CD4-positive, alpha-beta T cell (primary cell): ENCODE results near the gene DIPK1A. TPM values are rescaled to one million over a fixed set of nuclear protein-coding genes. Genes with fewer than 3 reads are reported as not detected.

Experiments
- ATAC-seq: fragments of 200-7000 bp; cut with Tn5 transposase; one replicate; pipeline ENCODE4 v1.10.0; 2022; ENCODE audit warnings: mild to moderate bottlenecking; ENCODE audit not compliant: poor library complexity
- CTCF ChIA-PET: fragments of 350-600 bp; sonication (Branson Sonifier 250); formaldehyde crosslinking; loops from one replicate; lab custom pipeline; 2021; ENCODE audit warnings: antibody characterized with exemption, inconsistent platforms; lab: Charles Lee
- POLR2A ChIA-PET: fragments of 350-600 bp; sonication (Branson Sonifier 250); formaldehyde crosslinking; loops from one replicate; lab custom pipeline; 2021; ENCODE audit warnings: antibody characterized with exemption, inconsistent platforms; lab: Charles Lee
- DNase-seq, 14 experiments: peaks; one replicate each; pipeline ENCODE4 v3.0.0-alpha.2; 2013 to 2020; ENCODE audit warnings: mixed read lengths in 2 of 14
- H3K27ac ChIP-seq, 2 donors: one replicate each; pipeline versions ENCODE4 v1.5.1 to v1.7.0; 2013; ENCODE audit warnings: low read length in 2 of 2, low read depth in 1 of 2, mild to moderate bottlenecking in 1 of 2
- H3K27me3 ChIP-seq, 2 experiments: 1 replicate in 1 of 2; 2 replicates in 1 of 2; pipeline versions ENCODE4 v1.6.1 to v1.7.0; 2013; ENCODE audit warnings: low read length in 2 of 2, control low read depth in 1 of 2, mild to moderate bottlenecking in 1 of 2, moderate library complexity in 1 of 2; ENCODE audit not compliant: insufficient read depth in 2 of 2, control insufficient read depth in 1 of 2
- H3K36me3 ChIP-seq: one replicate; pipeline ENCODE4 v1.6.1; 2013; ENCODE audit warnings: low read length, control low read depth; ENCODE audit not compliant: insufficient read depth
- H3K4me1 ChIP-seq: one replicate; pipeline ENCODE4 v1.6.1; 2013; ENCODE audit warnings: low read length, control low read depth; ENCODE audit not compliant: insufficient read depth
- H3K4me3 ChIP-seq: one replicate; pipeline ENCODE4 v1.5.1; 2013; ENCODE audit warnings: mild to moderate bottlenecking, low read length, moderate library complexity
- H3K9me3 ChIP-seq, 2 experiments: 1 replicate in 1 of 2; 2 replicates in 1 of 2; pipeline versions ENCODE4 v1.6.1 to v1.7.0; 2013; ENCODE audit warnings: low read length in 2 of 2, mild to moderate bottlenecking in 2 of 2, control low read depth in 1 of 2, moderate library complexity in 1 of 2; ENCODE audit not compliant: control insufficient read depth in 1 of 2, insufficient read depth in 1 of 2
- H3K27ac Mint-ChIP-seq: one replicate; pipeline ENCODE4 v1.8.0; 2020; ENCODE audit warnings: mixed read lengths
- H3K27me3 Mint-ChIP-seq: one replicate; pipeline ENCODE4 v1.8.0; 2021; ENCODE audit warnings: mixed read lengths
- H3K36me3 Mint-ChIP-seq: one replicate; pipeline ENCODE4 v1.8.0; 2021; ENCODE audit warnings: low read depth, mixed read lengths
- H3K4me1 Mint-ChIP-seq: one replicate; pipeline ENCODE4 v1.8.0; 2021; ENCODE audit warnings: low read depth, mixed read lengths
- H3K4me3 Mint-ChIP-seq: one replicate; pipeline ENCODE4 v1.8.0; 2020; ENCODE audit warnings: mild to moderate bottlenecking, mixed read lengths
- H3K9me3 Mint-ChIP-seq: one replicate; pipeline ENCODE4 v1.8.0; 2020; ENCODE audit warnings: mixed read lengths
- intact Hi-C, 2 experiments: fragments of 100-400 bp; cut with DNase I in 1 of 2; cut with micrococcal nuclease in 1 of 2; formaldehyde crosslinking; loops; one replicate each; pipeline versions ENCODE4 v1.15.1 to v1.9.0; 2023 to 2025; cut with DNase I, micrococcal nuclease
- total RNA-seq, 174 experiments: library from RNA in 2 of 174; stranded (reverse) in 2 of 174; gene quantifications; one replicate each; pipeline ENCODE4 v1.2.3 and lab custom pipeline; 2021 to 2026
- TF ChIP-seq, protein P1 (sequence below): fragments of 200-600 bp; IDR thresholded peaks from one replicate; pipeline ENCODE4 v1.8.0; 2022; ENCODE audit warnings: antibody characterized with exemption, mild to moderate bottlenecking

DIPK1A gene
- total RNA-seq, 2 experiments from 2014 or later = 7.0 to 7.3 TPM

- Histone ChIP-seq H3K27ac (no peak overlapping the region), H3K4me1 (peaks cover 22% of the 10 kb centered on the region), H3K9me3 (no peaks in the 10 kb centered on the region), H3K27me3 (no peaks in the 10 kb centered on the region), H3K36me3 (no peaks in the 10 kb centered on the region), H3K4me3 (no peak overlapping the region)
- Mint-ChIP-seq H3K27me3 (no peaks in the 10 kb centered on the region), H3K36me3 (no peaks in the 10 kb centered on the region), H3K4me3 (no peak overlapping the region), H3K27ac (peak overlapping the region; percentile 74), H3K4me1 (peaks cover 60% of the 10 kb centered on the region), H3K9me3 (no peaks in the 10 kb centered on the region)
- ChIA-PET CTCF (interaction anchor here (1.3 to 1.9 kb wide), 2 partner anchors 50 to 113 kb away, joined by 3 to 5 read pairs; partner anchors contain the start of gene RPL5), POLR2A (interaction anchor here (0.9 to 2.8 kb wide), 3 partner anchors 17 to 80 kb away, joined by 3 to 34 read pairs (median 16); partner anchors contain the start of genes DIPK1A and RPL5)
- TF ChIP-seq, protein P1, sequence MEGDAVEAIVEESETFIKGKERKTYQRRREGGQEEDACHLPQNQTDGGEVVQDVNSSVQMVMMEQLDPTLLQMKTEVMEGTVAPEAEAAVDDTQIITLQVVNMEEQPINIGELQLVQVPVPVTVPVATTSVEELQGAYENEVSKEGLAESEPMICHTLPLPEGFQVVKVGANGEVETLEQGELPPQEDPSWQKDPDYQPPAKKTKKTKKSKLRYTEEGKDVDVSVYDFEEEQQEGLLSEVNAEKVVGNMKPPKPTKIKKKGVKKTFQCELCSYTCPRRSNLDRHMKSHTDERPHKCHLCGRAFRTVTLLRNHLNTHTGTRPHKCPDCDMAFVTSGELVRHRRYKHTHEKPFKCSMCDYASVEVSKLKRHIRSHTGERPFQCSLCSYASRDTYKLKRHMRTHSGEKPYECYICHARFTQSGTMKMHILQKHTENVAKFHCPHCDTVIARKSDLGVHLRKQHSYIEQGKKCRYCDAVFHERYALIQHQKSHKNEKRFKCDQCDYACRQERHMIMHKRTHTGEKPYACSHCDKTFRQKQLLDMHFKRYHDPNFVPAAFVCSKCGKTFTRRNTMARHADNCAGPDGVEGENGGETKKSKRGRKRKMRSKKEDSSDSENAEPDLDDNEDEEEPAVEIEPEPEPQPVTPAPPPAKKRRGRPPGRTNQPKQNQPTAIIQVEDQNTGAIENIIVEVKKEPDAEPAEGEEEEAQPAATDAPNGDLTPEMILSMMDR = no peak
- DNase-seq = no peak
- ATAC-seq = no peak
- intact Hi-C loops = loop anchor here in 1 of 2 experiments (5.0 kb wide), 1 partner anchor 81 kb away; the partner anchor contains the start of gene DIPK1A
These were observed 79.9 kb downstream of the DIPK1A start for GRCh38 chr1:92881391-92881790.

- ChIA-PET CTCF (no interaction called here), POLR2A (interaction anchor here (1.0 to 3.9 kb wide), 2 partner anchors 65 to 82 kb away, joined by 4 to 30 read pairs; partner anchors contain the start of gene DIPK1A)
- Histone ChIP-seq H3K36me3 (peaks cover 7% of the 10 kb centered on the region), H3K9me3 (no peaks in the 10 kb centered on the region), H3K27ac (no peak overlapping the region), H3K27me3 (no peaks in the 10 kb centered on the region), H3K4me1 (peaks cover 22% of the 10 kb centered on the region), H3K4me3 (no peak overlapping the region)
- intact Hi-C loops = no loop called here
- no peak for ATAC-seq
- Mint-ChIP-seq H3K9me3 (no peaks in the 10 kb centered on the region), H3K4me3 (peak overlapping the region; percentile 12), H3K36me3 (peaks cover 10% of the 10 kb centered on the region), H3K27me3 (no peaks in the 10 kb centered on the region), H3K27ac (peak overlapping the region; percentile 66), H3K4me1 (peaks cover 57% of the 10 kb centered on the region)
- TF ChIP-seq, protein P1 = no peak
- no peak for DNase-seq
These were observed 81.8 kb downstream of the DIPK1A start for GRCh38 chr1:92879316-92879968.

- DNase-seq (peak in 2 of 14 experiments; percentile 24 to 53), ATAC-seq (peak; percentile 41)
- Histone ChIP-seq H3K4me1 (peaks cover 7% of the 10 kb centered on the region), H3K9me3 (peaks cover 1 to 4% of the 10 kb centered on the region in 2 experiments), H3K27me3 (no peaks in the 10 kb centered on the region), H3K4me3 (no peak overlapping the region), H3K36me3 (peaks cover 19% of the 10 kb centered on the region), H3K27ac (peak overlapping the region; percentile 19 to 33)
- ChIA-PET CTCF (interaction anchor here (1.2 kb wide), 1 partner anchor 91 kb away, joined by 3 read pairs; no protein-coding TSS in a partner anchor), POLR2A (interaction anchor here (0.8 to 3.9 kb wide), 3 partner anchors 14 to 83 kb away, joined by 3 to 30 read pairs (median 4); partner anchors contain the start of gene DIPK1A)
- intact Hi-C loops = no loop called here
- Mint-ChIP-seq H3K9me3 (no peaks in the 10 kb centered on the region), H3K36me3 (peaks cover 25% of the 10 kb centered on the region), H3K27ac (peak overlapping the region; percentile 86), H3K4me1 (peaks cover 43% of the 10 kb centered on the region), H3K27me3 (no peaks in the 10 kb centered on the region), H3K4me3 (peak overlapping the region; percentile 23)
- TF ChIP-seq, protein P1 = no peak
These were observed 83.5 kb downstream of the DIPK1A start for GRCh38 chr1:92877792-92878191.
